Measurements from ENCODE around the gene CLDND2. TPM values are rescaled to one million over a fixed set of nuclear protein-coding genes. Genes with fewer than 3 reads are reported as not detected.
A peak's percentile ranks its signal among the peaks of the same experiment; 100 is the strongest.
"Not testable (repeated sequence)": the region's sequence is repeated elsewhere in the genome, so short reads cannot be mapped to it uniquely, and the experiment has no call there.

Gene CLDND2
- 0.75 TPM for polyA plus RNA-seq (2013, experiment 1 of 2)
- polyA plus RNA-seq (2013, experiment 2 of 2) = 1.1 TPM

GRCh38 chr19:51368366-51369282 is at the start of gene CLDND2:
Gene CLDND2 (minus strand): TSS chr19:51369003. CDS start chr19:51368577, 426 bp downstream.
- Histone ChIP-seq H3K27ac (ENCODE audit: low read depth, low read length) (peak within 1 kb of the TSS; percentile 83), H3K36me3 (ENCODE audit: insufficient read depth, low read length) (no peaks in the 10 kb centered on the region)
- WGBS = 61% methylated on average over 21 of the region's 23 CpGs

GRCh38 chr19:51417810-51418157 is 49.0 kb upstream of the CLDND2 start:
- no peaks in the 10 kb centered on the region for H3K36me3 ChIP-seq (ENCODE audit: insufficient read depth, low read length)
- peaks cover 11% of the 10 kb centered on the region for H3K27me3 ChIP-seq (ENCODE audit: insufficient read depth, low read length)
- no peaks in the 10 kb centered on the region for H3K4me1 ChIP-seq (ENCODE audit: insufficient read depth, low read length)
- WGBS = 94% methylated on average over 2 of the region's 3 CpGs
- H3K9ac ChIP-seq (ENCODE audit: low read depth, low read length) = no peak overlapping the region
- H3K9me3 ChIP-seq (ENCODE audit: insufficient read depth, low read depth, low read length) = no peaks in the 10 kb centered on the region
- H3K27ac ChIP-seq (ENCODE audit: low read depth, low read length) = no peak overlapping the region
- no peak overlapping the region for H3K4me3 ChIP-seq (ENCODE audit: low read length)

More at GRCh38 chr19:51368366-51369282, at the start of gene CLDND2:
- Histone ChIP-seq H3K27me3 (ENCODE audit: insufficient read depth, low read length) (no peaks in the 10 kb centered on the region), H3K4me3 (ENCODE audit: low read length) (peak within 1 kb of the TSS; percentile 86), H3K9me3 (ENCODE audit: insufficient read depth, low read depth, low read length) (no peaks in the 10 kb centered on the region), H3K9ac (ENCODE audit: low read depth, low read length) (peak within 1 kb of the TSS; percentile 74), H3K4me1 (ENCODE audit: insufficient read depth, low read length) (peaks cover 15% of the 10 kb centered on the region)

GRCh38 chr19:51417107-51417809 is 48.5 kb upstream of the CLDND2 start, which contains the start of gene SIGLEC10:
Gene SIGLEC10 (minus strand): TSS chr19:51417642. CDS start chr19:51417581, 61 bp downstream.
- no peak within 1 kb of the TSS for H3K9ac ChIP-seq (ENCODE audit: low read depth, low read length)
- H3K27ac ChIP-seq (ENCODE audit: low read depth, low read length) = no peak within 1 kb of the TSS
- H3K9me3 ChIP-seq (ENCODE audit: insufficient read depth, low read depth, low read length) = no peaks in the 10 kb centered on the region
- H3K36me3 ChIP-seq (ENCODE audit: insufficient read depth, low read length) = no peaks in the 10 kb centered on the region
- H3K27me3 ChIP-seq (ENCODE audit: insufficient read depth, low read length) = peaks cover 11% of the 10 kb centered on the region
- WGBS = 80% methylated on average over 21 of the region's 21 CpGs
- no peaks in the 10 kb centered on the region for H3K4me1 ChIP-seq (ENCODE audit: insufficient read depth, low read length)
- no peak within 1 kb of the TSS for H3K4me3 ChIP-seq (ENCODE audit: low read length)

- not testable (repeated sequence) for H3K36me3 ChIP-seq (ENCODE audit: insufficient read depth, low read length); H3K4me3 ChIP-seq (ENCODE audit: low read length); H3K27me3 ChIP-seq (ENCODE audit: insufficient read depth, low read length); H3K27ac ChIP-seq (ENCODE audit: low read depth, low read length); H3K9ac ChIP-seq (ENCODE audit: low read depth, low read length); H3K9me3 ChIP-seq (ENCODE audit: insufficient read depth, low read depth, low read length); H3K4me1 ChIP-seq (ENCODE audit: insufficient read depth, low read length)
- WGBS = 92% methylated on average over 12 of the region's 15 CpGs
These were observed 47.6 kb upstream of the CLDND2 start for GRCh38 chr19:51416422-51416821.

DNA sequence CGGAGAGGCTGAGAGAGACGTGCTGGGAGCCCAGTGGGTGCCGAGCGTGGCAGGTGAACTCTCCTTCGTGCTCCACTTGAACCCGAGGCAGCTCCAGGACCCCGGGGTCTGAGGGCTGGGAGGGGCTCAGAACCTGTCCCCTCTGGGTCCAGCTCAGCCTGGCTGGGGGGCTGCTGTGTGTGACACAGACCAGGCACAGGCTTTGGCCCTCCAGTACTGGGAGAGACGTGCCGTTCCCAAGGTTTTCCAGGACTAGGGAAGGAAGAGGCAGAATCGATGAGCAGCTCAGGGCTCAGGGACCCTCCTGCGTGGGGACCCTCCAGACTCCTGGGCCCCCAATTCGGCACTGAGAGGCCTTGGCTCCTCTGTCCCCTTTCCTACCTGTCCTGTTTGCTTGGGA is 46.4 kb upstream of the CLDND2 start:
- no peak overlapping the region for H3K27ac ChIP-seq (ENCODE audit: low read depth, low read length)
- H3K9me3 ChIP-seq (ENCODE audit: insufficient read depth, low read depth, low read length) = no peaks in the 10 kb centered on the region
- no peak overlapping the region for H3K4me3 ChIP-seq (ENCODE audit: low read length)
- no peaks in the 10 kb centered on the region for H3K4me1 ChIP-seq (ENCODE audit: insufficient read depth, low read length)
- no peak overlapping the region for H3K9ac ChIP-seq (ENCODE audit: low read depth, low read length)
- WGBS = 94% methylated on average over 12 of the region's 12 CpGs
- no peaks in the 10 kb centered on the region for H3K36me3 ChIP-seq (ENCODE audit: insufficient read depth, low read length)
- H3K27me3 ChIP-seq (ENCODE audit: insufficient read depth, low read length) = peaks cover 1% of the 10 kb centered on the region; the same call in 1 of the 2 replicates

- no peaks in the 10 kb centered on the region for H3K27me3 ChIP-seq (ENCODE audit: insufficient read depth, low read length)
- WGBS = 94% methylated on average over 14 of the region's 15 CpGs
- peaks cover 9% of the 10 kb centered on the region; the same call in 1 of the 2 replicates for H3K4me1 ChIP-seq (ENCODE audit: insufficient read depth, low read length)
- no peaks in the 10 kb centered on the region for H3K9me3 ChIP-seq (ENCODE audit: insufficient read depth, low read depth, low read length)
- H3K4me3 ChIP-seq (ENCODE audit: low read length) = no peak overlapping the region
- no peak overlapping the region for H3K9ac ChIP-seq (ENCODE audit: low read depth, low read length)
- no peaks in the 10 kb centered on the region for H3K36me3 ChIP-seq (ENCODE audit: insufficient read depth, low read length)
- no peak overlapping the region for H3K27ac ChIP-seq (ENCODE audit: low read depth, low read length)
These were observed 42.3 kb upstream of the CLDND2 start for GRCh38 chr19:51410950-51411748.

DNA sequence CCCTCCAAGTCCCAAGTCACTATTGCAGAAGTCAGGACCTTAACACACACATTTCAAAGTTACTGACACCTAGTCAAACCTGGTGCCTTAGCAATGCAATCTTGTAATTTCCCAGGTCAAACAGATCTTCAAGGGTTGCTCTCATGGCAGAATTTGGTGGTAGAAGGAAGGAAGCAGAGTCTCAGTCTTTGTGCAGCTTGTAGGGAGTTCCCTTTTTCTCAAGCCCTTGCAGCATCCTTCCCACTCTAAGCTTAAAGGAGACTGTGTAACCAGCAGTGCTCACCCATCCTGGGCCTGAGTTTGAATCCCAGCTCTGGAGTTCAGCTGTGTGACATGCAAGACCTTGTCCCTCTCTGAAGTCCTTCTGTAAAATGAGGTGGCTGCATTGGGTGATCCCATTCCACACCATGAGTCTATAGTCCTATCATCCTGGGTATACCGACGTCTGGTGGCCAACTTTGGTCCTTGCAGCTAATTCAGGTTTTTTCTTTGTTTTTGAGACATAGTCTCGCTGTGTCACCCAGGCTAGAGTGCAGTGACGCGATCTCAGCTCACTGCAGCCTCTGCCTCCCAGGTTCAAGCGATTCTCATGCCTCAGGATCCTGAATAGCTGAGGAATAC is 38.8 kb upstream of the CLDND2 start:
- peaks cover 10% of the 10 kb centered on the region for H3K36me3 ChIP-seq (ENCODE audit: insufficient read depth, low read length)
- WGBS = 73% methylated on average over 6 of the region's 6 CpGs
- H3K4me1 ChIP-seq (ENCODE audit: insufficient read depth, low read length) = peaks cover 9% of the 10 kb centered on the region; the same call in 1 of the 2 replicates
- no peak overlapping the region for H3K27ac ChIP-seq (ENCODE audit: low read depth, low read length)
- no peak overlapping the region for H3K4me3 ChIP-seq (ENCODE audit: low read length)
- no peak overlapping the region for H3K9ac ChIP-seq (ENCODE audit: low read depth, low read length)
- no peaks in the 10 kb centered on the region for H3K27me3 ChIP-seq (ENCODE audit: insufficient read depth, low read length)
- peaks cover 13% of the 10 kb centered on the region for H3K9me3 ChIP-seq (ENCODE audit: insufficient read depth, low read depth, low read length)

DNA sequence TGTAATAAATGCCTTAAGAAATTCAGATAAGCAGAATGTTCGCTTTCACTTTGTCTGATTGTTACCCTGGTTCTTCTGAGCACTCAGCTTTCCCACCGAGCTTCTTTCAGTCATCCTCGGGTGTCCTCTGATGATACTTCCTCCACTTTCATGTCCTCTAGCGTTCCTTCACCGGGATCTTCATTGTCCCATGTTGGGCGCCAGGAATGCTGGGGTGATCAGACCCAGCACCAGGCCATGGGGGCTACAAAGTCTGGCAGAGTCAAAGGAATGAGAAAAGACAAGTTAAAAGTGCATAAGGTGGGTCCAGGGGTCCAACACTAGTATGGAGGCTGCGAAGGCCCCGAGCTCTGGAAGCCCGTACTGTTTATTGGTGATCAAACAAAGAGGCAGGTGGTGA is 33.3 kb upstream of the CLDND2 start:
- no peaks in the 10 kb centered on the region for H3K27me3 ChIP-seq (ENCODE audit: insufficient read depth, low read length)
- H3K27ac ChIP-seq (ENCODE audit: low read depth, low read length) = no peak overlapping the region
- no peaks in the 10 kb centered on the region for H3K4me1 ChIP-seq (ENCODE audit: insufficient read depth, low read length)
- H3K36me3 ChIP-seq (ENCODE audit: insufficient read depth, low read length) = peaks cover 15% of the 10 kb centered on the region
- WGBS = 94% methylated on average over 9 of the region's 9 CpGs
- H3K4me3 ChIP-seq (ENCODE audit: low read length) = no peak overlapping the region
- peaks cover 24% of the 10 kb centered on the region for H3K9me3 ChIP-seq (ENCODE audit: insufficient read depth, low read depth, low read length)
- no peak overlapping the region for H3K9ac ChIP-seq (ENCODE audit: low read depth, low read length)

GRCh38 chr19:51399936-51400335 is 31.1 kb upstream of the CLDND2 start:
- 97% methylated on average over 7 of the region's 7 CpGs for WGBS
- H3K27me3 ChIP-seq (ENCODE audit: insufficient read depth, low read length); H3K4me3 ChIP-seq (ENCODE audit: low read length); H3K27ac ChIP-seq (ENCODE audit: low read depth, low read length); H3K9ac ChIP-seq (ENCODE audit: low read depth, low read length); H3K4me1 ChIP-seq (ENCODE audit: insufficient read depth, low read length): not testable (repeated sequence)
- H3K9me3 ChIP-seq (ENCODE audit: insufficient read depth, low read depth, low read length) = peaks cover 24% of the 10 kb centered on the region
- H3K36me3 ChIP-seq (ENCODE audit: insufficient read depth, low read length) = peaks cover 15% of the 10 kb centered on the region

GRCh38 chr19:51399231-51399630 is 30.4 kb upstream of the CLDND2 start:
- Histone ChIP-seq H3K9me3 (ENCODE audit: insufficient read depth, low read depth, low read length) (peaks cover 24% of the 10 kb centered on the region), H3K4me1 (ENCODE audit: insufficient read depth, low read length) (no peaks in the 10 kb centered on the region), H3K27ac (ENCODE audit: low read depth, low read length) (no peak overlapping the region), H3K4me3 (ENCODE audit: low read length) (no peak overlapping the region), H3K9ac (ENCODE audit: low read depth, low read length) (no peak overlapping the region), H3K36me3 (ENCODE audit: insufficient read depth, low read length) (peaks cover 15% of the 10 kb centered on the region), H3K27me3 (ENCODE audit: insufficient read depth, low read length) (no peaks in the 10 kb centered on the region)
- WGBS = 88% methylated on average over 3 of the region's 5 CpGs

All from HUES64 (cell line).